GM13976 (cell line): ENCODE results near the gene AGTPBP1.
A peak's percentile ranks its signal among the peaks of the same experiment; 100 is the strongest.

Source experiments
- DNase-seq: peaks from one replicate; pipeline ENCODE4 v3.0.0; 2012; ENCODE audit warnings: low spot score
- in situ Hi-C: fragments of 300-500 bp; cut with MboI; formaldehyde crosslinking; loops from one replicate; pipeline ENCODE4 v1.12.0; 2022; ENCODE audit warnings: low sequenced_read_pairs, mixed read lengths, inconsistent platforms; ENCODE audit not compliant: unreplicated experiment
- TF ChIP-seq, protein P1 (sequence below): IDR thresholded peaks from 2 replicates; pipeline ENCODE4 v1.5.1; 2012; ENCODE audit warnings: borderline replicate concordance, mild to moderate bottlenecking; ENCODE audit not compliant: insufficient read depth; ENCODE audit errors: extremely low read depth, missing control alignments, control extremely low read depth

The AGTPBP1 gene

DNA sequence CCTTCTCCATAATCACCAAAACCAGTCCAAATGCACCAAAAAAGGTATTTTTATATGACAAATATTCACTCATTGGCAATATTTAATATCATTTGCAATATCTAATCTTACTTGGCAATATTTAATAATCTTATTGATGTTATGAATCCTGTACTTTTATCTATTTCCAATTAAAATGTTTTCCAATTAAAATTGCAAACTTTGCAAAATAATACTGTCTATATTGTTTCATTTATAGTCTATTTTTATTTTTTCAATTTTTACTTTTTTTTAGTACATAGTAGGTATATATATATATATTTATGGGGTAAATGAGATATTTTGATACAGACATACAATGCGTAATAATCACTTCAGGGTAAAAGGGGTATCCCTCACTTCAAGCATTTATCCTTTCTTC lies 109.9 kb downstream of the AGTPBP1 start:
- TF ChIP-seq, protein P1, sequence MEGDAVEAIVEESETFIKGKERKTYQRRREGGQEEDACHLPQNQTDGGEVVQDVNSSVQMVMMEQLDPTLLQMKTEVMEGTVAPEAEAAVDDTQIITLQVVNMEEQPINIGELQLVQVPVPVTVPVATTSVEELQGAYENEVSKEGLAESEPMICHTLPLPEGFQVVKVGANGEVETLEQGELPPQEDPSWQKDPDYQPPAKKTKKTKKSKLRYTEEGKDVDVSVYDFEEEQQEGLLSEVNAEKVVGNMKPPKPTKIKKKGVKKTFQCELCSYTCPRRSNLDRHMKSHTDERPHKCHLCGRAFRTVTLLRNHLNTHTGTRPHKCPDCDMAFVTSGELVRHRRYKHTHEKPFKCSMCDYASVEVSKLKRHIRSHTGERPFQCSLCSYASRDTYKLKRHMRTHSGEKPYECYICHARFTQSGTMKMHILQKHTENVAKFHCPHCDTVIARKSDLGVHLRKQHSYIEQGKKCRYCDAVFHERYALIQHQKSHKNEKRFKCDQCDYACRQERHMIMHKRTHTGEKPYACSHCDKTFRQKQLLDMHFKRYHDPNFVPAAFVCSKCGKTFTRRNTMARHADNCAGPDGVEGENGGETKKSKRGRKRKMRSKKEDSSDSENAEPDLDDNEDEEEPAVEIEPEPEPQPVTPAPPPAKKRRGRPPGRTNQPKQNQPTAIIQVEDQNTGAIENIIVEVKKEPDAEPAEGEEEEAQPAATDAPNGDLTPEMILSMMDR = no peak
- in situ Hi-C loops = no loop called here
- no peak for DNase-seq

DNA sequence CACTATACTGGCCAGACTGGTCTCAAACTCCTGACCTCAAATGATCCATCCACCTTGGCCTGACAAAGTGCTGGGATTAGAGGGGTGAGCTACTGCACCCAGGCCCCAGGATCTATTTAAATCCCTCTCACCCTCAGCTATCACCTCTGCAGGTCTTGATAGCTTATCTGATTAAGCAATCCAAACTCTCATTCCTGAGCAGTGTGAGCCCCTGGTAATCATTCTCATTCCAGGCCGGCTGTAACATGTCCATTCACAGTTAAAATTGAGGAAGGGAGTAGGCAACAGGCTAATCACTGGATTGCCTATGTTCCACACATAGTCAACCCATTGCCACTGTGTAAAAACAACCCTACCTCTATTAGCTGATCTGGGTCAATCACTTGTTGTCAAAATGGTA lies 111.1 kb downstream of the AGTPBP1 start:
- DNase-seq = no peak
- in situ Hi-C loops = no loop called here
- TF ChIP-seq, protein P1 = no peak

DNA sequence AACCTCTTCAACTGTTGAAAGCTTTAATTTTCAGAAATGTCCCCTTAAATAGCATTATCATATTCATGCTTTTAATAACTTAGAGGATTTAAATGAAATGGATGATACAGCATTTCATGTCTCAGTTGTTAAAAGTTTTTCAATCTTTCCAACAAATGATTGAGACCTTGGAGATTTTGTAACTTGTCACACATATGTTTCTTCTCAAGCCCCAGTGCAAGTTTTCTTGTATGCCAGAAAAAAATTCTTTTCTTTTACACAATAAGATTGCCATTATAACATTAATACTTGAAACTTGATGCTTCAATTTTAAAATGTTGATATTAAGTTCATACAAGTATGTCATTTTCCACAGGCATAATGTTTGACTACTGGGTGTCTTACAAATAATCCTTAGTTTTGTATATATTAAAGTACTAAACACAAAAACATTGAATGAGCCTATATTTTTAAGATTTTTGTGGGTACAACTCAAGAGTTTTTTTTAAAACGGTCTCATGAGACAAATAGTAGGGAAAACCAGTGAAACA lies 124.5 kb downstream of the AGTPBP1 start:
- in situ Hi-C loops = no loop called here
- TF ChIP-seq, protein P1 = no peak
- no peak for DNase-seq

DNA sequence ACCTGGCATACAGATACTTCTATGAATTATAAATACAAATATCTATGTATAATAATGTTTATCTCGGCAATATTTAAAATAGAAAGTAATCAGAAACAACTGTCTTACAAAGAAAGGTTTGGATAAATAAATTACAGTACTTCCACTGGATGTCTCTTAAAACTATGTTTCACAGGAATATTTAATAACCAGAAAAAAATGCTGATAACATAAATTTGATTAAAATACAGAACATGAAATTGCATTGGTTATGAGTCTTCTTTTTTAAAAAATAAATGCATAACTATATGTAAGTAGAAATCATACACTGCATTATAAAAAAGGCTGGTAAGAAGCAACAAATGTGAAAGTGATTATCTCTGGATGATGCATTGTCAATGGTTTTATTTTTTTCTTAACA lies 126.0 kb downstream of the AGTPBP1 start:
- TF ChIP-seq, protein P1 = no peak
- in situ Hi-C loops = no loop called here
- DNase-seq = no peak

DNA sequence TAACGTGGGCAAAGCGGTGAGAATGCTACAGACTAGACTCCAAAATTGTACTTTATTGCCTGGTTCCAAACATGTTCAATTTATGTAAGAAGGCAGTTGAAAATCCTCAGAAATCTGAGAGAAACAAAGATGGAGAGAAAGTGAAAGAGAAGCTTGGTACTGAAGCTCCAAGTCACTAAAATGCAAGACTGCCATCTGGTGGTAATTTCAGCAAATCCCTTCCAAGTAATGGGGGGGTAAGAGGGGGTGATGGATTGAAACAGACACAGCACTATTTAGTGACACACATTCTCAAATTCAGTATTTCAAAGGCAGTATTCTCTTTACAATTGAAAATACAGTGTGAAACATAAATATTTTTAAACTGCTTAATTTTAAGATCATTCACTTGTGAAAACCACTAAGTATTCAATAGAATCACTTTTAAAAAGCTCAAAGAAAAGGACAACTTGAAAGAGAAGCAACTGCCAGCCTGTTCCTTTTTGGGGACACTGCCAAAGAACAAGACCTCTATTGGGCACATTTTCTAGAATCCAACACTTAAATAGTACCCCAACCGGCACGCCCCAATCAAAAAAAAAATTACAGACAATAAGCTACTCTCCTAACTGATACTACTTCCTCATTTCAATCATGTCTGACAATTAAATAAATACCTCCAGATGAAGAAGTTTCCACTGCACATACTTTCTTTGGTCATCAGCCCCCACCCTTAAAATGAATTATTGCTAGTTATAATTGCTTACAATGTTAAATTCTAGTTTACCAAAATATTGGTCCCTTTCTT lies 131.5 kb downstream of the AGTPBP1 start:
- in situ Hi-C loops = no loop called here
- TF ChIP-seq, protein P1 = peak; percentile 64
- peak; percentile 69 for DNase-seq

DNA sequence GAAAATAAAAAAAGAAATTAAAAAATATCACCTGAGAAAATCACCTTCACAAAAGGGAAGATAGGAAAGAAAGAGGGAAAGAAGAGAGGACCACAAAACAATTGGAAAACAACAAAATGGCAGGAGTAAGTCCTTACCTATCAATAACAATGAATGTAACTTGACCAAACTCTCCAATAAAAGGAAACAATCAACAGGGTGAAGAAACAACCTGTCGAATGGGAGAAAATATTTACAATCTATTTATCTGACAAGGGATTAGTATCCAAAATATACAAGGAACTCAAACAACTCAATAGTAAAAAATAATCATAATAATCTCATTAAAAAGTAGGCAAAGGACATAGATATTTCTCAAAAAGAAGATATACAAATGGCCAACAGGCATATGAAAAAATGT lies 135.8 kb downstream of the AGTPBP1 start:
- in situ Hi-C loops = no loop called here
- no peak for DNase-seq
- TF ChIP-seq, protein P1 = no peak
